Naive thymus-derived CD4-positive, alpha-beta T cell (primary cell): ENCODE results near the gene MLXIP. TPM values are rescaled to one million over a fixed set of nuclear protein-coding genes. Genes with fewer than 3 reads are reported as not detected.
A peak's percentile ranks its signal among the peaks of the same experiment; 100 is the strongest.

Experiments used
- ATAC-seq: fragments of 150-1000 bp; cut with Tn5 transposase; 2 replicates; pipeline ENCODE4 v1.10.0; 2021; ENCODE audit warnings: mild to moderate bottlenecking, moderate library complexity
- CTCF ChIA-PET: fragments of 350-600 bp; sonication (Branson Sonifier 250); formaldehyde crosslinking; loops from one replicate; lab custom pipeline; 2021; ENCODE audit warnings: antibody characterized with exemption; lab: Charles Lee
- POLR2A ChIA-PET: fragments of 350-600 bp; sonication (Branson Sonifier 250); formaldehyde crosslinking; loops from one replicate; lab custom pipeline; 2021; ENCODE audit warnings: antibody characterized with exemption, inconsistent platforms; lab: Charles Lee
- DNase-seq, 9 donors: peaks; one replicate each; pipeline versions ENCODE4 v3.0.0 to v3.0.0-alpha.2; 2020 to 2022; ENCODE audit warnings: mixed read lengths in 1 of 9
- H3K27ac ChIP-seq: one replicate; pipeline ENCODE4 v1.7.0; 2013; ENCODE audit warnings: mild to moderate bottlenecking, low read depth, low read length, moderate library complexity
- H3K27me3 ChIP-seq, 2 donors: one replicate each; pipeline ENCODE4 v1.7.0; 2013; ENCODE audit warnings: low read length in 2 of 2, mild to moderate bottlenecking in 2 of 2, moderate library complexity in 2 of 2; ENCODE audit not compliant: control insufficient read depth in 2 of 2, insufficient read depth in 2 of 2
- H3K36me3 ChIP-seq, 3 experiments: 1 replicate in 2 of 3; 2 replicates in 1 of 3; pipeline ENCODE4 v1.7.0; 2013; ENCODE audit warnings: low read length in 3 of 3, mild to moderate bottlenecking in 3 of 3, moderate library complexity in 1 of 3; ENCODE audit not compliant: insufficient read depth in 3 of 3, control insufficient read depth in 2 of 3
- H3K4me1 ChIP-seq, 2 donors: one replicate each; pipeline ENCODE4 v1.7.0; 2013; ENCODE audit warnings: low read length in 2 of 2, mild to moderate bottlenecking in 2 of 2, moderate library complexity in 1 of 2; ENCODE audit not compliant: control insufficient read depth in 2 of 2, insufficient read depth in 2 of 2
- H3K4me3 ChIP-seq: 2 replicates; pipeline ENCODE4 v1.7.0; 2013; ENCODE audit warnings: mild to moderate bottlenecking, low read length
- H3K9me3 ChIP-seq, 3 experiments: 1 replicate in 2 of 3; 2 replicates in 1 of 3; pipeline ENCODE4 v1.7.0; 2013; ENCODE audit warnings: low read length in 3 of 3; ENCODE audit not compliant: control insufficient read depth in 2 of 3
- H3K27ac Mint-ChIP-seq, 9 donors: one replicate each; pipeline ENCODE4 v1.8.0; 2020 to 2022; ENCODE audit warnings: mixed read lengths in 9 of 9, mild to moderate bottlenecking in 8 of 9, moderate library complexity in 5 of 9, inconsistent platforms in 2 of 9
- H3K27me3 Mint-ChIP-seq, 5 donors: one replicate each; pipeline ENCODE4 v1.8.0; 2021 to 2022; ENCODE audit warnings: mixed read lengths in 5 of 5, mild to moderate bottlenecking in 1 of 5
- H3K36me3 Mint-ChIP-seq, 5 donors: one replicate each; pipeline ENCODE4 v1.8.0; 2020 to 2022; ENCODE audit warnings: mixed read lengths in 5 of 5, mild to moderate bottlenecking in 3 of 5, inconsistent platforms in 1 of 5
- H3K4me1 Mint-ChIP-seq, 7 donors: one replicate each; pipeline ENCODE4 v1.8.0; 2020 to 2022; ENCODE audit warnings: mixed read lengths in 7 of 7, mild to moderate bottlenecking in 3 of 7, inconsistent platforms in 1 of 7
- H3K4me3 Mint-ChIP-seq, 10 donors: one replicate each; pipeline ENCODE4 v1.8.0; 2020 to 2022; ENCODE audit warnings: mild to moderate bottlenecking in 10 of 10, mixed read lengths in 10 of 10, moderate library complexity in 6 of 10, inconsistent platforms in 2 of 10
- H3K9me3 Mint-ChIP-seq, 11 donors: one replicate each; pipeline ENCODE4 v1.8.0; 2020 to 2022; ENCODE audit warnings: mixed read lengths in 11 of 11, mild to moderate bottlenecking in 4 of 11, inconsistent platforms in 1 of 11, moderate library complexity in 1 of 11
- intact Hi-C, 2 donors: fragments of 100-400 bp; cut with micrococcal nuclease; formaldehyde crosslinking; loops; one replicate each; pipeline ENCODE4 v1.15.1; 2023
- polyA plus RNA-seq, 2 donors: library from polyadenylated mRNA; unstranded; fragments of 300-500 nt; fragmentation: Illumina TruSeq; gene quantifications; one replicate each; pipeline ENCODE4 v1.2.3, GENCODE V29; 2021
- total RNA-seq, 6 experiments: library from RNA in 5 of 6; stranded (reverse) in 5 of 6; gene quantifications; 1 replicate in 5 of 6; 2 replicates in 1 of 6; pipeline ENCODE4 v1.2.3 and lab custom pipeline; 2021 to 2026

The MLXIP gene
- total and polyA plus RNA-seq, 7 experiments from 2014 or later = 17.4 to 123 (median 100) TPM

- Mint-ChIP-seq H3K27ac (no peak overlapping the region), H3K4me3 (peak overlapping the region; percentile 18 to 80 (median 54)), H3K36me3 (no peaks in the 10 kb centered on the region), H3K4me1 (peaks cover 0 to 13% (median 8%) of the 10 kb centered on the region in 7 donors), H3K9me3 (no peaks in the 10 kb centered on the region), H3K27me3 (peaks cover 0 to 26% (median 0%) of the 10 kb centered on the region in 5 donors)
- H3K27me3 ChIP-seq = no peaks in the 10 kb centered on the region
- peaks cover 0 to 3% of the 10 kb centered on the region in 2 donors for H3K4me1 ChIP-seq
- no peaks in the 10 kb centered on the region for H3K36me3 ChIP-seq
- CTCF ChIA-PET = interaction anchor here (1.2 kb wide), 1 partner anchor 16 kb away, joined by 3 read pairs; no protein-coding TSS in a partner anchor
- POLR2A ChIA-PET = no interaction called here
- no peak overlapping the region for H3K4me3 ChIP-seq
- no peak overlapping the region for H3K27ac ChIP-seq
- DNase-seq = no peak
- no peaks in the 10 kb centered on the region for H3K9me3 ChIP-seq
- intact Hi-C loops = no loop called here
- no peak for ATAC-seq
Measured at GRCh38 chr12:122183588-122183940, 105.0 kb downstream of the MLXIP start.

- Mint-ChIP-seq H3K27me3 (peaks cover 0 to 26% (median 0%) of the 10 kb centered on the region in 5 donors), H3K4me1 (peaks cover 0 to 13% (median 5%) of the 10 kb centered on the region in 7 donors), H3K36me3 (no peaks in the 10 kb centered on the region), H3K4me3 (peak overlapping the region; percentile 33 to 80 (median 54)), H3K9me3 (no peaks in the 10 kb centered on the region), H3K27ac (no peak overlapping the region)
- intact Hi-C loops = no loop called here
- ATAC-seq (peak; percentile 53), DNase-seq (no peak)
- no peaks in the 10 kb centered on the region for H3K27me3 ChIP-seq
- no peak overlapping the region for H3K4me3 ChIP-seq
- no peaks in the 10 kb centered on the region for H3K9me3 ChIP-seq
- ChIA-PET CTCF (interaction anchor here (1.2 kb wide), 1 partner anchor 17 kb away, joined by 3 read pairs; no protein-coding TSS in a partner anchor), POLR2A (no interaction called here)
- no peak overlapping the region for H3K27ac ChIP-seq
- peaks cover 0 to 3% of the 10 kb centered on the region in 2 donors for H3K4me1 ChIP-seq
- no peaks in the 10 kb centered on the region for H3K36me3 ChIP-seq
Measured at GRCh38 chr12:122184517-122184916, 106.0 kb downstream of the MLXIP start.

- no peaks in the 10 kb centered on the region for H3K36me3 ChIP-seq
- no peaks in the 10 kb centered on the region for H3K9me3 Mint-ChIP-seq
- no peak overlapping the region for H3K4me3 ChIP-seq
- ChIA-PET POLR2A (no interaction called here), CTCF (no interaction called here)
- peaks cover 0 to 26% (median 0%) of the 10 kb centered on the region in 5 donors for H3K27me3 Mint-ChIP-seq
- H3K27ac Mint-ChIP-seq = peak overlapping the region in 1 of 9 donors; percentile 36
- no peaks in the 10 kb centered on the region for H3K36me3 Mint-ChIP-seq
- intact Hi-C loops = no loop called here
- peaks cover 0 to 13% (median 5%) of the 10 kb centered on the region in 7 donors for H3K4me1 Mint-ChIP-seq
- no peak overlapping the region for H3K27ac ChIP-seq
- ATAC-seq (no peak), DNase-seq (no peak)
- peaks cover 0 to 3% of the 10 kb centered on the region in 2 donors for H3K4me1 ChIP-seq
- no peaks in the 10 kb centered on the region for H3K27me3 ChIP-seq
- H3K9me3 ChIP-seq = no peaks in the 10 kb centered on the region
- peak overlapping the region in 5 of 10 donors; percentile 20 to 80 (median 54) for H3K4me3 Mint-ChIP-seq
Measured at GRCh38 chr12:122185079-122185478, 106.5 kb downstream of the MLXIP start.

GRCh38 chr12:122185494-122186082, 107.0 kb downstream of the MLXIP start:
- H3K4me1 ChIP-seq = peaks cover 0 to 3% of the 10 kb centered on the region in 2 donors
- ATAC-seq (no peak), DNase-seq (no peak)
- no peaks in the 10 kb centered on the region for H3K36me3 ChIP-seq
- CTCF ChIA-PET = interaction anchor here (0.6 kb wide), 1 partner anchor 1303 kb away, joined by 3 read pairs; no protein-coding TSS in a partner anchor
- no peaks in the 10 kb centered on the region for H3K36me3 Mint-ChIP-seq
- H3K27ac Mint-ChIP-seq = no peak overlapping the region
- no peaks in the 10 kb centered on the region for H3K27me3 ChIP-seq
- peaks cover 0 to 13% (median 5%) of the 10 kb centered on the region in 7 donors for H3K4me1 Mint-ChIP-seq
- intact Hi-C loops = no loop called here
- H3K4me3 ChIP-seq = no peak overlapping the region
- H3K9me3 ChIP-seq = no peaks in the 10 kb centered on the region
- H3K27me3 Mint-ChIP-seq = peaks cover 0 to 26% (median 0%) of the 10 kb centered on the region in 5 donors
- no peak overlapping the region for H3K27ac ChIP-seq
- H3K9me3 Mint-ChIP-seq = no peaks in the 10 kb centered on the region
- POLR2A ChIA-PET = no interaction called here
- no peak overlapping the region for H3K4me3 Mint-ChIP-seq

GRCh38 chr12:122187466-122187865, 108.9 kb downstream of the MLXIP start:
- Histone ChIP-seq H3K27me3 (no peaks in the 10 kb centered on the region), H3K27ac (no peak overlapping the region), H3K4me3 (no peak overlapping the region), H3K4me1 (peaks cover 0 to 3% of the 10 kb centered on the region in 2 donors), H3K36me3 (no peaks in the 10 kb centered on the region), H3K9me3 (no peaks in the 10 kb centered on the region)
- Mint-ChIP-seq H3K9me3 (no peaks in the 10 kb centered on the region), H3K27me3 (peaks cover 0 to 20% (median 0%) of the 10 kb centered on the region in 5 donors), H3K4me3 (no peak overlapping the region), H3K4me1 (peaks cover 0 to 18% (median 6%) of the 10 kb centered on the region in 7 donors), H3K36me3 (no peaks in the 10 kb centered on the region), H3K27ac (no peak overlapping the region)
- ChIA-PET CTCF (interaction anchor here (0.7 kb wide), 1 partner anchor 132 kb away, joined by 3 read pairs; no protein-coding TSS in a partner anchor), POLR2A (no interaction called here)
- intact Hi-C loops = no loop called here
- DNase-seq (no peak), ATAC-seq (no peak)

GRCh38 chr12:122189626-122190475, 111.3 kb downstream of the MLXIP start:
- ATAC-seq (no peak), DNase-seq (no peak)
- no peak overlapping the region for H3K27ac Mint-ChIP-seq
- H3K36me3 Mint-ChIP-seq = no peaks in the 10 kb centered on the region
- intact Hi-C loops = loop anchor here (2.0 kb wide), 2 partner anchors 29 to 67 kb away; no protein-coding TSS in a partner anchor
- Histone ChIP-seq H3K36me3 (no peaks in the 10 kb centered on the region), H3K27ac (no peak overlapping the region), H3K9me3 (no peaks in the 10 kb centered on the region), H3K27me3 (no peaks in the 10 kb centered on the region), H3K4me1 (no peaks in the 10 kb centered on the region), H3K4me3 (no peak overlapping the region)
- POLR2A ChIA-PET = no interaction called here
- no peak overlapping the region for H3K4me3 Mint-ChIP-seq
- H3K4me1 Mint-ChIP-seq = peaks cover 0 to 7% (median 2%) of the 10 kb centered on the region in 7 donors
- peaks cover 0 to 6% (median 0%) of the 10 kb centered on the region in 5 donors for H3K27me3 Mint-ChIP-seq
- CTCF ChIA-PET = interaction anchor here (1.9 kb wide), 1 partner anchor 136 kb away, joined by 11 read pairs; no protein-coding TSS in a partner anchor
- H3K9me3 Mint-ChIP-seq = peaks cover 0 to 2% (median 0%) of the 10 kb centered on the region in 11 donors
